GM19324 (cell line): Measurements from ENCODE around the gene CARS2.
"Not testable (repeated sequence)": the region's sequence is repeated elsewhere in the genome, so short reads cannot be mapped to it uniquely, and the experiment has no call there.

ENCODE experiments used
- ATAC-seq: cut with Tn5 transposase; IDR thresholded peaks from one replicate; pipeline ENCODE4 v1.9.1; 2021; ENCODE audit warnings: mild to moderate bottlenecking, moderate library complexity; ENCODE audit not compliant: unreplicated experiment, low FRiP score

CARS2 gene

DNA sequence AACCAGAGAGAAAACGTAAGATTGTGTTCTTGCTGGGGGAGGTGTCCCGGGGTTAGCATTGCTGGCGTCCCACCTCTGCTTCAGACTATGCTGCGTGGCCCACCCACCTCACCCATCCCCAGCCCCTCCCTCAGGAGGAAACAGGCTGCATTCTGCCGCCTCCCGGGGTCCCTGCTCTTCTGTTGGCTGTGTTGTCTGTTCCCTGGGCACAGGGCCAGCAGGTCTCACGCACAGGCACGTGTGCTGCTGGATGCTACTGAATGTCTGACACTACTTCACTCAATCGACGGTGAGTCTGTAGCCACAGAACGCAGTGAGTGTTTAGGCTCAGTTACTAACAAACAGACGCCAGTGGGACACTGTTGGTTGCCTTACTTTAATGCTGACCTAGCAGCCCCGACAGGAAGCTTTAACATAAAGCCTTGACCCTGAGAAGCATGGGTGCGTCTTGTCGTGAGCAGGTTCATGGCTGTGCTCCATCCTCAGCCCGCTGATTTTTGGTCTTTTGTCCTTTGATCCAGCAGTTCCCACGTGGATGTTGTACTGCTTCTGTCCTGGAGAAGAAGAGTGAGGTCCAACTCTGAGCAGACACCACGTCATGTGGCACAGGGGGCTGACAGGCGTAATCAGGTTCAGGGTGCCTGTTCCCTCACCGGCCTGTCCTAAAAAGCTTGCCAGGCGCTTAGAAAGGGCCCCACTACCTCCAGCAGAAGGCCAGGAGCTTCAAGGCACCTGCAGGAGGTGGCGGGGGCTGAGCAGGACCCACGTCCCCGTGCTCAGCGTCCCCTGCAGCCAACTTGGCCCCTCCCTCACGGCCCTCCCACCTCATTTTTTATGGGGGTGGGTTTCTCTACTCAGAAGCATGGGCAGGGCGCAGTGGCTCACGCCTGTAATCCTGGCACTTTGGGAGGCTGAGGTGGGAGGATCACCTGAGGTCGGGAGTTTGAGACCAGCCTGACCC, 64.6 kb downstream of the CARS2 start:
- no peak for ATAC-seq

DNA sequence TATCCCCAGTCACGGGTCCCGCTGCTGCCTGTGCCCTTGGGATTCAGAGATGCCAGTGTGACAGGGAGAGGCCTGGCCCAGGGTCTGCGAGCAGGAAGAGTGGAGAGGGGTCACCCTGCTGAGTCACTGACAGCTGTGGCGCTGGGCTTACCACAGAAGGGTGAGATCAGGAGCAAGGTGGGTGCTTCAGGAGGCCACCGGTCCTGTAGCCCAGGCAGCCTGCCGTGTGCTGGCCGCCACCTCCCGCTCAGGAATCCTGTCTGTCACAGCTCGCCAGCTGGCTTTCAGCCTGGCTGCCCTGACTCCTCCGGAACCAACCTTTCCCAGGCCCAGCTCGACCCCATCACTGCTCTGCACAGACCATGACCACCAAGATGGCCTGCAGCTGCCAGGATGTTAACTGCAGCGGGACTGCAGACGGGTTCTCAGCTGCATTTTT, 65.3 kb downstream of the CARS2 start:
- no peak for ATAC-seq

GRCh38 chr13:110639935-110640334, 66.0 kb downstream of the CARS2 start:
- ATAC-seq = no peak

- ATAC-seq = no peak
These were observed 66.8 kb downstream of the CARS2 start for GRCh38 chr13:110638814-110639806.

DNA sequence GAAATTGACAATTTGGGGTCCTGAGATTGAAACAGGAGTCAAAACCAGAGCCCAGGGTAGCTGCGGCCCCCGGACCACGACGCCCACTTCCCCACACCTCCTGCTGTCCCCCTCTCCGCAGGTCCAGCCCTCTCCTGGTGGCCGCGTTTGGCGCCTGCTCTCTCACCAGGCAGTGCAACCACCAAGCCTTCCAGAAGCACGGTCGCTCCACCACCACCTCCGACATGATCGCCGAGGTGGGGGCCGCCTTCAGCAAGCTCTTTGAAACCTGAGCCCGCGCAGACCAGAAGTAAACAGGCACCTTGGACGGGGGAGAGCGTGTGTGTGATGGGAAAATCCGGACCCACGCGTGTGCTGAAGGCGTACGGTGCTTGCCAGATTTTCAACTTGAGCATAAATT, 67.7 kb downstream of the CARS2 start:
- no peak for ATAC-seq

DNA sequence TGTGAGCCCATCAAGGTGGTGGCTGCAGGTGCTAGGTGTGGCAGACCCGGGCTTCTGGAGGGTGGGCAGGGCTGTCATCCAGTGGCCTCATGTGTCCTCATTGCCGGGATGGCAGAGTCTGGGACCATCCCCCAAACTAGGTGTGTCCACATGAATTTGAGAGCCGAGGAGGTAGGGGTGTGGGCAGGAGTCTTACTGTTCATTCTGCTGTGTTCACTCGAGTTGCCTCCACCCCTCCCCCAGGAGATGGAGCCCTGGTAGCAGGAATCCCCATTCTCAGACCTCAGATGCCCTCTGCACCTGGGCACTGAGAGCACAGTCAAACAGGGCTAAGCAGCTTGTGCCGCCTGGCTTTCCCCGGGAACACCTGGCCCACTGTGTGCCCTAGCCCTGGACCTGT, 68.2 kb downstream of the CARS2 start:
- no peak for ATAC-seq

DNA sequence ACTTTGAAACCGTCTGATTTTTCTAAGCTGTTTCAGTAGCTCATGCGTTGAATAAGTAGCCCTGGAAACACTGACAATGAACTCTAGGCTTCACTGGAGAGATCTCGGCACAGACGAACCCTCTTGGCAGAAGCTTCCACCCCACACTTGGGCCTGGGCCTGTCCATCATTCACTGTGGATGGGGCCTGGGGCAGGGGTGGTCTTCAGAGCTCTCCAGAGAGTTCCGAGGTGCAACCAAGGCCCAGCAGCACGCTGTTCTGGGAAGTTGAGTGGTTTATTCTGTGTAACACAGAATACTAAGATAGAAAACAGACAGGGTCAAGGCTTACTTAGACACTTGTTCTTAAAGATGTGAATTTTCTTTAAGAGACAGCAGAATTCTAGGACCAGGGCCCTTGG, 68.6 kb downstream of the CARS2 start:
- no peak for ATAC-seq

DNA sequence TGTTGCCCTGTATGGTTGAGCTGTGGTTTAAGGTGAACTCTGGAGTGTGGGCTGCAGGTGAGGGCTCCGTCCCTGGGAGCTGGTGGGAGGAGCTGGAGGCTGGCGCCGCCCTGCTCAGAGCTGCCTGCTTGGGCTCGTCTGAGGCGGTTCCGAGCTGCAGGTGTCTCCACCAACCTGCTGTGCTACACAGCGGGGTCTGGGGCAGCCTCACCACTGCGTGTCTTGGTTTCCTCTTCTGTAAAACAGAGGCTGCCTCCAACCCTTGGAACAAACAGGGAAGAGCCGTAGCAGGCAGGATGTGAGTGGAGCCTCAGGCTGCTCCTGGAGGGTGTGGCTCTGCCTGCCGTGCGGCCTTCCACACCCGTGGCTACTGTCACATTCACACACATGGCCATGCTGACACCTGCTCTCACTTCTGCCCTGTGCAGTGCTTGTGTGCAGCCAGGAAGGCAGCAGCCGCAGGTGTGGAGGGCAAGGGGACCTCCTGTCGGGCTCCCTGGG, 69.2 kb downstream of the CARS2 start:
- no peak for ATAC-seq

- ATAC-seq = no peak
These were observed 69.9 kb downstream of the CARS2 start for GRCh38 chr13:110636053-110636475.

GRCh38 chr13:110635405-110636002, 70.4 kb downstream of the CARS2 start:
- ATAC-seq = no peak

- ATAC-seq = no peak
These were observed 71.4 kb downstream of the CARS2 start for GRCh38 chr13:110634558-110634957.

DNA sequence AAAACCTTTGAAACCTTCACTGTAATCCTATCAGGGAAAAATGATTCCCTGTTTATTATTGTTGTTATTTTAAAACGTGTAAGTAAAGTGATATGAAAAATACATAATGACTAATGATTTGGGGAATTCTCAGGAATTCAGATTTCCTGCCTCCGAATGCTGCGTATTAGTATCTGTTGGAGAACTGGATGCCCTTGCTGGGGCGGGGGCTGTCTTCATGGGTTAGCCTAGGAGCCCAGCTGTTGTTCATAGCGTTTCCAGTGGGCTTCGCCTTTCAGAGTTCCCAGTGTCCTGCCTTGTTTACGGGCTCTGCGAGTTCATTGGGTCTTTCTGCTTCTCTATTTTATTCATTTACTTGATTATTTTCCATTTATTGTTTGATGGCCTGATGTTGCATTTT, 72.1 kb downstream of the CARS2 start:
- ATAC-seq = no peak

DNA sequence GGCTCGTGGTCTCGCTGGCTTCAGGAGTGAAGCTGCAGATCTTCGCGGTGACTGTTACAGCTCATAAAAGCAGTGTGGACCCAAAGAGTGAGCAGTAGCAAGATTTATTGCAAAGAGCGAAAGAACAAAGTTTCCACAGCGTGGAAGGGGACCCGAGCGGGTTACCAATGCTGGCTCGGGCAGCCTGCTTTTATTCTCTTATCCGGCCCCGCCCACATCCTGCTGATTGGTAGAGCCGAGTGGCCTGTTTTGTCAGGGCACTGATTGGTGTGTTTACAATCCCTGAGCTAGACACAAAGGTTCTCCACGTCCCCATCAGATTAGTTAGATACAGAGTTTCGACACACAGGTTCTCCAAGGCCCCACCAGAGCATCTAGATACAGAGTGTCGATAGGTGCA, 73.7 kb downstream of the CARS2 start:
- not testable (repeated sequence) for ATAC-seq

- no peak for ATAC-seq
These were observed 75.3 kb downstream of the CARS2 start for GRCh38 chr13:110630566-110631119.

DNA sequence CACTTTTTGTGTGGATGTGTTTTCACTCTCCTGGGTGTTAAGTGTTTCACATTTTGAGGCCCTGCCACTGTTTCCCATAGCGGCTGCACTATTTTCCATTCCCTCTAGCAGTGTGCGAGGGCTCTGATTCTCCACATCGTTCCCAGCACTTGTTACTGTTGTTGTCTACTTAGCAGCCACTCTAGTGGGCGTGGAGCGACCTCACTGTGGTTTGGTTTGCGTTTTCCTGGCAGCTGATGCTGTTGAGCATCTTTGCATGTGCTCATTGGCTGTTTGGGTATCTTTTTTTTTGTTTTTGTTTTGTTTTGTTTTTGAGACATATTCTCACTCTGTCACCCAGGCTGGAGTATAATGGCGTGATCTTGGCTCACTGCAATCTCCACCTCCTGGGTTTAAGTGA, 76.2 kb downstream of the CARS2 start:
- no peak for ATAC-seq

DNA sequence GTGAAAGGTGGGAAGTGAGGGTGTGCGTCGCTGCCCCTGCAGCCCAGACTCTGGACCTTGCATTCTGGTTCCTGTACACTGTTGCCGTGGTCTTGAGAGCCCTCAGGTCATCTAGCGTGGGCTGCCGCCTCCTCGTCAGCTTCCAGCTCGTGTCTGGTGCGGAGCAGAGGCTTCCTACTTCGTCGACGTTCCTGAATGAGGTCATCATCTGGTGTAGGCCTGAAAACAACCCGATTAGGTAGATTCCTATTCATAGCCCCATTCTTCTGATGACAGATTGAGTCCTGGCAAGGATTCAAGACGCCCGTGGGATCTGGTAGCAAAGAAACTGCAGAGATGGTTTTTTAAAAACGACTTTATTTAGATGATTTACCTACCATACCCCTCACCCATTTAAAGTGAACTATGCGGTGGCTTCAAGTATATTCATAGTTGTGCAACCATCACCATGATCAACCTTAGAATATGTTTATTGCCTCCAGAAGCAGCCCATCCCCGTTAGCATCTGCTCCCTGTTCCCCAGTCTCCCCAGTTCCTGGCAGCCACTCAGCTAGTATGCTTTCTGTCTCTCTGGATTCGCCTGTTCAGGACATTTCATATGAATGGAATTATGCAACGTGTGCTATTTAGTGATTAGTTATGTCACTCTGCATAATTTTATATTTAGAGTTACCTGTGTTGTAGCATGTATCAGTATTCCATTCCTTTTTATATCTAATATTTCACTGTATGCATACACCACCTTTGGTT, 76.8 kb downstream of the CARS2 start:
- ATAC-seq = no peak

- ATAC-seq = no peak
These were observed 77.5 kb downstream of the CARS2 start for GRCh38 chr13:110628477-110628793.

- no peak for ATAC-seq
These were observed 78.0 kb downstream of the CARS2 start for GRCh38 chr13:110627761-110628476.

DNA sequence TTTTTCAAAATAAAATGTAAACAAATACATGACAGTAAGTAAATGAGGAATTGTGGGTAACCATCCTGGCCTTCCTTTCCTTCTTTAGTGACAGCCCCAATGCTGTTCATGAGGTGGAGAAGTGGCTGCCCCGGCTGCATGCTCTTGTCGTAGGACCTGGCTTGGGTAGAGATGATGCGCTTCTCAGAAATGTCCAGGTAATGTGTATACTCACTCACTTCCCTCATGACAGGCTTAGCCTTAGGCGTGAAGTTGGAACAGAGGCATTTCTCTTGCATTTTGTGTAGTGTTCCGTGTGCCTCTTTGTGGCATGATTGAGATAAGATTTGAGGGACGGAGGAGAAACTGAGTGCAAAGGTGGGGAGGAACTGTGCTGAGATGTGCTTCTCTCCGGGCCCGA, 78.6 kb downstream of the CARS2 start:
- ATAC-seq = no peak
